ENCODE measurements around the gene DAPK3.
"Not testable (repeated sequence)": the region's sequence is repeated elsewhere in the genome, so short reads cannot be mapped to it uniquely, and the experiment has no call there.

Gene DAPK3

GRCh38 chr19:3945838-3946237, 25.1 kb downstream of the DAPK3 start:
- Mint-ChIP-seq H3K36me3 (ENCODE audit: low read depth) (no peaks in the 10 kb centered on the region), H3K27ac (no peak overlapping the region), H3K4me1 (ENCODE audit: low read depth) (peaks cover 10% of the 10 kb centered on the region), H3K27me3 (peaks cover 5% of the 10 kb centered on the region), H3K4me3 (no peak overlapping the region), H3K9me3 (no peaks in the 10 kb centered on the region)
- intact Hi-C loops (cut with micrococcal nuclease) = no loop called here

DNA sequence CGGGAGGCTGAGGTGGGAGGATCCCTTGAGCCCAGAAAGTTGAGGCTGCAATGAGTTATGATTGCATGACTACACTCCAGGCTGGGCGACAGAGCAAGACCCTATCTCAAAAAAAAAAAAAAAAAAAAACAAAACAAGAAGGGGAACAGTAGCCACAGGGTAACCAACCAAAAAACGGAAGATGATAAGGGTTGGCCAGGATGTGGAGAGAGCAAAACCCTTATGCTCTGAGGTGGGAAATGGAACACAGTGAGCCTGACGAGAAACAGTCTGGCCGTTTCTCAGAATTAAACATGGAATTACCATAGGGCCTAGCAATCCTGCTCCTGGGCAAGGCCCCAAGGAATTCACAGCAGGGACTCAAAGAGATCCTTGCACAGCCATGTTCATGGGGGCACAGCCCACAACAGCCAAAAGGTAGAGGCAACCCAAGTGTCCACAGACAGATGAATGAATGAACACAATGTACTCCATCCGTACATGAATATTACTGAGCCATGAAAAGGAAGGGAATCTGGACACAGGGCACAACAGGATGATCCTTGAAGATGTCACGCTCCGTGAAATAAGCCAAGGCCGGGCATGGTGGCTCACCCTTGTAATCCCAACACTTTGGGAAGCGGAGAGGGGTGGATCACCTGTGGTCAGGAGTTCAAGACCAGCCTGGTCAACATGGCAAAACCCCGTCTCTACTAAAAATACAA, 26.7 kb downstream of the DAPK3 start:
- Mint-ChIP-seq H3K9me3 (no peaks in the 10 kb centered on the region), H3K4me3 (no peak overlapping the region), H3K36me3 (ENCODE audit: low read depth) (no peaks in the 10 kb centered on the region), H3K4me1 (ENCODE audit: low read depth) (peaks cover 9% of the 10 kb centered on the region), H3K27ac (no peak overlapping the region), H3K27me3 (peaks cover 5% of the 10 kb centered on the region)
- intact Hi-C loops (cut with micrococcal nuclease) = no loop called here

DNA sequence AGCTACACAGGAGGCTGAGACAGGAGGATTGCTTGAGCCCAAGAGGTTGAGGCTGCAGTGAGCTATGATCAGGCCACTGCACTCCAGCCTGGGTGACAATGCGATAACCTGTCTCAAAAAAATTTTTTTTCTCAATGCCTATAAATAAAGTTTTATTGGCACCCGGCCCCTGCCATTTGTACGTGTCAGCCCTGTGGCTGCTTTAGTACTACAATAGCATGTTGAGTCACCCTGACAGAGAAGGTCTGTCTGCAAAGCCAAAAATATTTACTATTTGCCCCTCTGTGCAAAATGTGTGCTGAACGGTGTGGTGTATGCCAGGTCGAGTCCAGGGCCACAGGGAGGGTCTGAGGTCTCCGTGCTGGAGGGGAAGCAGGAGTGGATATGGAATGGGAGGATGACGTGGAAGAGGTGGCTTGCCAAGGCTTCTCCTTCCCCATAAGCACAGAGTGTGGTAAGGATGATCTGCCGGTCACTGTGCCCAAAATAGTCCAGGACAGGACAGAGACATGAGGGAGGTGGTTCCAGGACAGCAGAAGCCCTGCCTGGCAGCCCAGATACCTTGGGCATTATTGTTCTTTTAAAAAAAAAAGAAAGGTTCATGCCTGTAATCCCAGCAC, 28.0 kb downstream of the DAPK3 start:
- H3K4me1 Mint-ChIP-seq (ENCODE audit: low read depth) = peaks cover 9% of the 10 kb centered on the region
- H3K27ac Mint-ChIP-seq = no peak overlapping the region
- intact Hi-C loops (cut with micrococcal nuclease) = no loop called here
- no peak overlapping the region for H3K4me3 Mint-ChIP-seq
- no peaks in the 10 kb centered on the region for H3K36me3 Mint-ChIP-seq (ENCODE audit: low read depth)
- H3K9me3 Mint-ChIP-seq = no peaks in the 10 kb centered on the region
- peaks cover 5% of the 10 kb centered on the region for H3K27me3 Mint-ChIP-seq

- intact Hi-C loops (cut with micrococcal nuclease); H3K9me3 Mint-ChIP-seq; H3K27ac Mint-ChIP-seq; H3K4me1 Mint-ChIP-seq (ENCODE audit: low read depth); H3K36me3 Mint-ChIP-seq (ENCODE audit: low read depth); H3K4me3 Mint-ChIP-seq: not testable (repeated sequence)
- peaks cover 26% of the 10 kb centered on the region for H3K27me3 Mint-ChIP-seq
Measured at GRCh38 chr19:3938300-3938950, 32.5 kb downstream of the DAPK3 start.

GRCh38 chr19:3936506-3937442, 34.1 kb downstream of the DAPK3 start:
- no peak overlapping the region for H3K27ac Mint-ChIP-seq
- H3K27me3 Mint-ChIP-seq = peaks cover 39% of the 10 kb centered on the region
- no peaks in the 10 kb centered on the region for H3K9me3 Mint-ChIP-seq
- H3K4me3 Mint-ChIP-seq = no peak overlapping the region
- no peaks in the 10 kb centered on the region for H3K4me1 Mint-ChIP-seq (ENCODE audit: low read depth)
- no peaks in the 10 kb centered on the region for H3K36me3 Mint-ChIP-seq (ENCODE audit: low read depth)
- intact Hi-C loops (cut with micrococcal nuclease) = no loop called here

GRCh38 chr19:3932931-3933810, 37.7 kb downstream of the DAPK3 start, which contains the start of gene NMRK2:
Gene NMRK2 (plus strand): TSS chr19:3933069. CDS start chr19:3933672, 603 bp downstream.
- no peak within 1 kb of the TSS for H3K4me3 Mint-ChIP-seq
- no peak within 1 kb of the TSS for H3K27ac Mint-ChIP-seq
- intact Hi-C loops (cut with micrococcal nuclease) = no loop called here
- H3K9me3 Mint-ChIP-seq = no peaks in the 10 kb centered on the region
- H3K4me1 Mint-ChIP-seq (ENCODE audit: low read depth) = no peaks in the 10 kb centered on the region
- H3K36me3 Mint-ChIP-seq (ENCODE audit: low read depth) = no peaks in the 10 kb centered on the region
- H3K27me3 Mint-ChIP-seq = peaks cover 45% of the 10 kb centered on the region

GRCh38 chr19:3931041-3931440, 39.9 kb downstream of the DAPK3 start:
- H3K4me1 Mint-ChIP-seq (ENCODE audit: low read depth) = no peaks in the 10 kb centered on the region
- H3K36me3 Mint-ChIP-seq (ENCODE audit: low read depth) = no peaks in the 10 kb centered on the region
- intact Hi-C loops (cut with micrococcal nuclease) = no loop called here
- peaks cover 44% of the 10 kb centered on the region for H3K27me3 Mint-ChIP-seq
- no peak overlapping the region for H3K4me3 Mint-ChIP-seq
- H3K9me3 Mint-ChIP-seq = no peaks in the 10 kb centered on the region
- no peak overlapping the region for H3K27ac Mint-ChIP-seq

DNA sequence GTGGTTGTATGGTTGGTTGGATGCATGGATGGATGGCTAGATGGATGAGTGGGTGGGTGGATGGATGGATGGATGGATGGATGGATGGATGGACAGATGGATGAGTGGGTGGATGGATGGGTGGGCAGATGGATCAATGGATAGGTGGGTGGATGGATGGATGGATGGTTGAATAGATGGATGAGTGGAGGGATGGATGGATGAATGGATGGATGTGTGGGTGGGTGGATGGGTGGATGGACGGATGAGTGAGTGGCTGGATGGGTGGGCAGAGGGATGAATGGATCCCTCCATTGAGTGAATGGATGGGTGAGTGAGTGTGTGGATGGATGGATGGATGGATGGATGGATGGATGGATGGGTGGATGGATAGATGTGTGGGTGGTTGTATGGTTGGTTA, 47.0 kb downstream of the DAPK3 start:
- no peak overlapping the region for H3K27ac Mint-ChIP-seq
- H3K9me3 Mint-ChIP-seq = peaks cover 24% of the 10 kb centered on the region
- intact Hi-C loops (cut with micrococcal nuclease) = no loop called here
- H3K36me3 Mint-ChIP-seq (ENCODE audit: low read depth) = no peaks in the 10 kb centered on the region
- H3K27me3 Mint-ChIP-seq = peaks cover 2% of the 10 kb centered on the region
- H3K4me3 Mint-ChIP-seq = no peak overlapping the region
- no peaks in the 10 kb centered on the region for H3K4me1 Mint-ChIP-seq (ENCODE audit: low read depth)

GRCh38 chr19:3923096-3923758, 47.7 kb downstream of the DAPK3 start:
- H3K36me3 Mint-ChIP-seq (ENCODE audit: low read depth) = no peaks in the 10 kb centered on the region
- no peak overlapping the region for H3K27ac Mint-ChIP-seq
- H3K27me3 Mint-ChIP-seq = peaks cover 2% of the 10 kb centered on the region
- H3K4me1 Mint-ChIP-seq (ENCODE audit: low read depth) = no peaks in the 10 kb centered on the region
- no peak overlapping the region for H3K4me3 Mint-ChIP-seq
- H3K9me3 Mint-ChIP-seq = peaks cover 24% of the 10 kb centered on the region
- intact Hi-C loops (cut with micrococcal nuclease) = no loop called here

DNA sequence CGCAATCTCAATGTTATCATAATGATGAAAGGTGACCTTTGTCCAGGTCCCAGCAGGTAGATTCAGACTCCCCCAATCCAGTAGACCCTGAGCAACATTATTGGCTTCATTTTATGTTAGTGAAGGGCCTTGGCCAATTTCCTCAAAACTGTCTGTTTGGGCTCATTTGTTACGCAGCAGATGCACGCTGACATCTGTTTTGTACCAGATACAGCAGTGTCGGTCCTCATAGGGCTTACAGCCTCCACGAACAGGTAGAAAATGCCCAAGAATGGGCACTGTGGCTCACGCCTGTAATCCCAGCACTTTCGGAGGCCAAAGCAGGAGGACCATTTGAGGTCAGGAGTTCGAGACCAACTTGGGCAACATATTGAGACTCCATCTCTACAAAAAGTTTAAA, 51.1 kb downstream of the DAPK3 start:
- Mint-ChIP-seq H3K4me3 (no peak overlapping the region), H3K9me3 (peaks cover 22% of the 10 kb centered on the region)

GRCh38 chr19:3916033-3916432, 54.9 kb downstream of the DAPK3 start:
- Mint-ChIP-seq H3K4me1 (ENCODE audit: low read depth) (no peaks in the 10 kb centered on the region), H3K27me3 (peaks cover 7% of the 10 kb centered on the region), H3K9me3 (no peaks in the 10 kb centered on the region), H3K4me3 (no peak overlapping the region), H3K36me3 (ENCODE audit: low read depth) (no peaks in the 10 kb centered on the region), H3K27ac (no peak overlapping the region)
- intact Hi-C loops (cut with micrococcal nuclease) = no loop called here

More for the DNA sequence above, 51.1 kb downstream of the DAPK3 start:
- intact Hi-C loops (cut with micrococcal nuclease) = no loop called here
- H3K27me3 Mint-ChIP-seq = peaks cover 7% of the 10 kb centered on the region
- H3K4me1 Mint-ChIP-seq (ENCODE audit: low read depth) = no peaks in the 10 kb centered on the region
- no peaks in the 10 kb centered on the region for H3K36me3 Mint-ChIP-seq (ENCODE audit: low read depth)
- no peak overlapping the region for H3K27ac Mint-ChIP-seq

DNA sequence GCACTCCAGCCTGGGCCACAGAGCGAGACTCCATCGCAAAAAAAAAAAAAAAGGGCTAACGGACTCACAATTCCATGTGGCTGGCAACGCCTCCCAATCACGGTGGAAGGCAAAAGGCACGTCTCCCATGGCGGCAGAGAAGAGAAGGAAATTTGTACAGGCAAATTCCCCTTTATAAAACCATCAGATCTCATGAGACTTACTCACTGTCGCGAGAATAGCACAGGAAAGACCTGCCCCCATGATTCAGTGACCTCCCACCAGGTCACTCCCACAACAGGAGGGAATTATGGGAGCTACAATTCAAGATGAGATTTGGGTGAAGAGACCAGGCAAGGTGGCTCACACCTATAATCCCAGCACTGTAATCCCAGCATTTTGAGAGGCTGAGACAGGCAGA, 56.7 kb downstream of the DAPK3 start:
- Mint-ChIP-seq H3K27ac (no peak overlapping the region), H3K4me1 (ENCODE audit: low read depth) (no peaks in the 10 kb centered on the region), H3K9me3 (peaks cover 9% of the 10 kb centered on the region), H3K27me3 (peaks cover 7% of the 10 kb centered on the region), H3K36me3 (ENCODE audit: low read depth) (no peaks in the 10 kb centered on the region), H3K4me3 (no peak overlapping the region)
- intact Hi-C loops (cut with micrococcal nuclease) = no loop called here

DNA sequence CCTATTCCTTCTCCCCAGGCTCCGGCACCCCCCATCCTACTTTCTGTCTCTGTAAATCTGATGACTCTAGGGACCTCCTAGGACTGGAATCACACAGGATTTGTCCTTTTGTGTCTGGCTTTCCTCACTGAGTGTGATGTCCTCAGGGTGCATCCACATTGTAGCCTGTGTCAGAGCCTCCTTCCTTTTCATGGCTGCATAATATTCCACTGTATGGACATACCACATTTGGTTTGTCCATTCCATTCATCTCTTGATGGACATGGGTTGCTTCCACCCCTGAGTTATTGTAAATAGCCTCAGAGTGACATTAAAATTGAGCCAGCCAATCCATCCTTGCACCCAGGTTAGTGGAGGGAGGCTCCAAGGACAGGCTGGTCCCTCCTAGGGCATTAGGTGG, 60.8 kb downstream of the DAPK3 start:
- intact Hi-C loops (cut with micrococcal nuclease) = no loop called here
- Mint-ChIP-seq H3K27me3 (peaks cover 9% of the 10 kb centered on the region), H3K4me1 (ENCODE audit: low read depth) (no peaks in the 10 kb centered on the region), H3K27ac (no peak overlapping the region), H3K36me3 (ENCODE audit: low read depth) (no peaks in the 10 kb centered on the region), H3K9me3 (peaks cover 9% of the 10 kb centered on the region), H3K4me3 (no peak overlapping the region)
